PC-3 (cell line): ENCODE data around the gene TIPRL. TPM values are rescaled to one million over a fixed set of nuclear protein-coding genes. Genes with fewer than 3 reads are reported as not detected.

Source experiments
- ATAC-seq: fragments of 200-7000 bp; cut with Tn5 transposase; 2 replicates; pipeline ENCODE4 v1.9.1; 2020; ENCODE audit warnings: mild to moderate bottlenecking, moderate library complexity
- BruUV-seq: library from RNA; stranded (reverse); fragments of 400-500 nt; replicated peaks from 2 replicates; lab custom pipeline; 2021; lab: Mats Ljungman, UMichigan
- CTCF ChIA-PET: fragments of 300-600 bp; sonication (Branson Sonifier 250); formaldehyde crosslinking; loops from one replicate; lab custom pipeline; 2022; ENCODE audit warnings: antibody characterized with exemption; lab: Charles Lee
- POLR2A ChIA-PET: fragments of 300-600 bp; sonication (Branson Sonifier 250); formaldehyde crosslinking; loops from one replicate; lab custom pipeline; 2022; ENCODE audit warnings: antibody characterized with exemption; ENCODE audit not compliant: unreplicated experiment; lab: Charles Lee
- DNase-seq: peaks from one replicate; pipeline ENCODE4 v3.0.0-alpha.2; 2015
- H2AFZ ChIP-seq: fragments of 300-600 bp; sonication (generic); 2 replicates; pipeline ENCODE4 v1.6.0; 2016; ENCODE audit warnings: antibody characterized with exemption, low read length
- H3F3A ChIP-seq: fragments of 300-600 bp; sonication (generic); one replicate; pipeline ENCODE4 v1.6.0; 2017; ENCODE audit warnings: antibody characterized with exemption, low read length, control low read depth, mild to moderate bottlenecking; ENCODE audit not compliant: unreplicated experiment
- H3K27ac ChIP-seq: fragments of 300-600 bp; sonication (generic); 2 replicates; pipeline ENCODE4 v1.5.1; 2016; ENCODE audit warnings: mild to moderate bottlenecking, low read length
- H3K27me3 ChIP-seq: fragments of 300-600 bp; sonication (generic); 2 replicates; pipeline ENCODE4 v1.6.1; 2016; ENCODE audit warnings: low read length, mixed read lengths
- H3K36me3 ChIP-seq: fragments of 300-600 bp; sonication (generic); 2 replicates; pipeline ENCODE4 v1.6.1; 2016; ENCODE audit warnings: low read depth, mixed run types, low read length, mixed read lengths
- H3K4me1 ChIP-seq: fragments of 300-600 bp; sonication (generic); 2 replicates; pipeline ENCODE4 v1.5.1; 2016; ENCODE audit warnings: low read length; ENCODE audit not compliant: insufficient read depth
- H3K4me2 ChIP-seq: fragments of 300-600 bp; sonication (generic); 2 replicates; pipeline ENCODE4 v1.6.0; 2016; ENCODE audit warnings: low read length
- H3K4me3 ChIP-seq: fragments of 300-600 bp; sonication (generic); 2 replicates; pipeline ENCODE4 v1.5.1; 2016; ENCODE audit warnings: mild to moderate bottlenecking, low read length, mixed read lengths
- H3K79me2 ChIP-seq: fragments of 300-600 bp; sonication (generic); 2 replicates; pipeline ENCODE4 v1.6.1; 2017; ENCODE audit warnings: low read length, mixed read lengths
- H3K9ac ChIP-seq: fragments of 300-600 bp; sonication (generic); 2 replicates; pipeline ENCODE4 v1.6.0; 2016; ENCODE audit warnings: mild to moderate bottlenecking, low read length
- H3K9me2 ChIP-seq: fragments of 300-600 bp; sonication (generic); replicated peaks from 2 replicates; pipeline ENCODE4 v1.6.1; 2016; ENCODE audit warnings: mixed run types, low read length, mixed read lengths
- H3K9me3 ChIP-seq: fragments of 300-600 bp; sonication (generic); 2 replicates; pipeline ENCODE4 v1.6.1; 2016; ENCODE audit warnings: low read length, mixed read lengths
- H4K20me1 ChIP-seq: fragments of 300-600 bp; sonication (generic); 2 replicates; pipeline ENCODE4 v1.6.1; 2016; ENCODE audit warnings: low read length, mixed read lengths
- EZH2 ChIP-seq: fragments of 300-600 bp; sonication (generic); IDR thresholded peaks from one replicate; pipeline ENCODE4 v1.6.1; 2017; ENCODE audit warnings: antibody characterized with exemption, mild to moderate bottlenecking, low read length; ENCODE audit not compliant: unreplicated experiment
- EZH2phosphoT487 ChIP-seq: fragments of 300-600 bp; sonication (generic); IDR thresholded peaks from 2 replicates; pipeline ENCODE4 v1.6.1; 2018; ENCODE audit warnings: mild to moderate bottlenecking, antibody characterized with exemption, low read length, borderline replicate concordance
- intact Hi-C: fragments of 100-400 bp; cut with micrococcal nuclease; formaldehyde crosslinking; loops from 2 replicates; pipeline ENCODE4 v1.9.0; 2023
- total RNA-seq: library from RNA; depleted of rRNA; stranded (reverse); fragments of >200 nt; gene quantifications from 2 replicates; pipeline ENCODE4 v1.2.3, GENCODE V29; 2014
- TF ChIP-seq, protein P1 (sequence below): fragments of 300-600 bp; sonication (generic); conservative IDR thresholded peaks from 2 replicates; pipeline ENCODE4 v1.5.1; 2017; ENCODE audit warnings: antibody characterized with exemption, low read depth, mild to moderate bottlenecking, low read length

TIPRL gene
- total RNA-seq, 1 experiment from 2014 or later, result 50.1 TPM

- Histone ChIP-seq H3K4me2 (no peak overlapping the region), H3K9me3 (no peaks in the 10 kb centered on the region), H3K4me3 (no peak overlapping the region), H3K79me2 (peaks cover 5% of the 10 kb centered on the region), H3K9ac (no peak overlapping the region), H3K27me3 (no peaks in the 10 kb centered on the region), H3K36me3 (no peaks in the 10 kb centered on the region), H3K4me1 (peaks cover 18% of the 10 kb centered on the region), H4K20me1 (no peaks in the 10 kb centered on the region), H2AFZ (no peak overlapping the region), H3K9me2 (no peaks in the 10 kb centered on the region), H3K27ac (no peak overlapping the region), H3F3A (peaks cover 7% of the 10 kb centered on the region)
- TF ChIP-seq, protein P1, sequence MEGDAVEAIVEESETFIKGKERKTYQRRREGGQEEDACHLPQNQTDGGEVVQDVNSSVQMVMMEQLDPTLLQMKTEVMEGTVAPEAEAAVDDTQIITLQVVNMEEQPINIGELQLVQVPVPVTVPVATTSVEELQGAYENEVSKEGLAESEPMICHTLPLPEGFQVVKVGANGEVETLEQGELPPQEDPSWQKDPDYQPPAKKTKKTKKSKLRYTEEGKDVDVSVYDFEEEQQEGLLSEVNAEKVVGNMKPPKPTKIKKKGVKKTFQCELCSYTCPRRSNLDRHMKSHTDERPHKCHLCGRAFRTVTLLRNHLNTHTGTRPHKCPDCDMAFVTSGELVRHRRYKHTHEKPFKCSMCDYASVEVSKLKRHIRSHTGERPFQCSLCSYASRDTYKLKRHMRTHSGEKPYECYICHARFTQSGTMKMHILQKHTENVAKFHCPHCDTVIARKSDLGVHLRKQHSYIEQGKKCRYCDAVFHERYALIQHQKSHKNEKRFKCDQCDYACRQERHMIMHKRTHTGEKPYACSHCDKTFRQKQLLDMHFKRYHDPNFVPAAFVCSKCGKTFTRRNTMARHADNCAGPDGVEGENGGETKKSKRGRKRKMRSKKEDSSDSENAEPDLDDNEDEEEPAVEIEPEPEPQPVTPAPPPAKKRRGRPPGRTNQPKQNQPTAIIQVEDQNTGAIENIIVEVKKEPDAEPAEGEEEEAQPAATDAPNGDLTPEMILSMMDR, result no peak
- TF ChIP-seq EZH2phosphoT487 (no peak), EZH2 (no peak)
- intact Hi-C loops, result no loop called here
- no TSS peak for BruUV-seq
- ATAC-seq, result no peak
- DNase-seq, result no peak
- CTCF ChIA-PET, result no interaction called here
- POLR2A ChIA-PET, result no interaction called here
These were observed 42.5 kb downstream of the TIPRL start for GRCh38 chr1:168221275-168221674.

DNA sequence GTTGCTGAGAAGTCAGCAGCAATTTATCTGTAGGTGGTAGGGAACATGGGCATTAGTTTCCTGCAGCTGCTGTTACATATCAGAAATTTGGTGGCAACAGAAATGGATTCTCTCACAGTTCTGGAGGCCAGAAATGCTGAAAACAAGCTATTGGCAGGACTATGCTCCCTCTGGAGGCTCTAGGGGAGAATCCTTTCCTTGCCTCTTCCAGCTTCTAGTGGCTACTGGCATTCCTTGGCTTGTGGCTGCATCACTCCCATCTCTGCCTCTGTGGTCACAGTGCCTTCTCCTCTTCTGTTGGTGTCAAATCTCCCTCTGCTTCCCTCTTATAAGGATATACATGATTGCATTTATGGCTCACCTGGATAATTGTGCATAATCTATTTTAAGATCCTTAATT lies 44.5 kb downstream of the TIPRL start:
- no peak overlapping the region for H3K9ac ChIP-seq
- TF ChIP-seq EZH2 (no peak), EZH2phosphoT487 (no peak)
- TF ChIP-seq, protein P1, result no peak
- no TSS peak for BruUV-seq
- no peak for DNase-seq
- ChIA-PET POLR2A (interaction anchor here (0.6 kb wide), 1 partner anchor 36 kb away, joined by 3 read pairs; no protein-coding TSS in a partner anchor), CTCF (no interaction called here)
- H3K4me2 ChIP-seq, result no peak overlapping the region
- peaks cover 25% of the 10 kb centered on the region for H3K79me2 ChIP-seq
- no peak overlapping the region for H3K4me3 ChIP-seq
- H4K20me1 ChIP-seq, result peaks cover 6% of the 10 kb centered on the region; the same call in 1 of the 2 replicates
- no peaks in the 10 kb centered on the region for H3K27me3 ChIP-seq
- H3K36me3 ChIP-seq, result no peaks in the 10 kb centered on the region
- H2AFZ ChIP-seq, result no peak overlapping the region
- H3K9me2 ChIP-seq, result no peaks in the 10 kb centered on the region
- peaks cover 32% of the 10 kb centered on the region for H3K4me1 ChIP-seq
- H3K27ac ChIP-seq, result no peak overlapping the region
- no peak for ATAC-seq
- H3F3A ChIP-seq, result peaks cover 7% of the 10 kb centered on the region
- intact Hi-C loops, result no loop called here
- H3K9me3 ChIP-seq, result no peaks in the 10 kb centered on the region

DNA sequence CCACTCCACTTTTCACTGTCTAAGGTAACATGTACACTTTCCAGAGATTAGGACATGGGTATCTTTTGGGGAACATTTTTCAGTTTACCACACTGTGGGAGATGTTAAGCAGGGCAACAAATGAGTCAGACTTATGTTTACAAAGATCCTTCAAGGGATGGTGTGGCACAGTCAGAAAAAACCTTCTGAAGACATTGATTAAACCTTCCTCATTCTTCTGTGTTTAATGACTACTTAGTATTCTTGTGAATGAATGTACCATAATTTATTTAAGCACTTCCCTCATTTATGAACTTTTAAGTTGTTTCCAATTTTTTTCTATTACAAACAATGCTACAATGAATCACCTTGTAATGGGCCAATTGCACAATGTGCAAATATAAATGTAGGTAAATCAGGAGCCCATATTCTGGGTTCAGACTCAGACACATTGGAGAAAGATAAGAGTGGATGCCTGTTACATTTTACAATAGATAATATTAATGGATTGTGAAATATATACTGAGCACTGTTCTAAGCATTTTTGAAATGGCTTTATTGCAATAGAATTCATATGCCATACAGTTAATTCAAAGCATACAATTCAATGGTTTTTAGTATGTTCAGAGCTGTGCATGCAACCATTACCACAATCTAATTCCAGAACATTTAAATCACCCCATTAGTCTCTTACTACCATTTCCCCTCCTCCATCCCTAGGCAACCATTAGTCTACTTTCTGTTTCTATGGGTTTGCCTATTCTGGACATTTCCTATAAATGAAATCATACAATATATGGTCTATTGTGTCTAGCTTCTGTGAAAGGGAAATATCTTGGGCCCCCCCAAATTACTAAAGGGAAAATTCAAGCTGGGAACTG lies 45.1 kb downstream of the TIPRL start:
- CTCF ChIA-PET, result no interaction called here
- Histone ChIP-seq H3K4me2 (peak overlapping the region; percentile 8), H3K79me2 (peaks cover 31% of the 10 kb centered on the region), H3K9me2 (no peaks in the 10 kb centered on the region), H3K27me3 (no peaks in the 10 kb centered on the region), H2AFZ (no peak overlapping the region), H3K9me3 (no peaks in the 10 kb centered on the region), H3F3A (peaks cover 7% of the 10 kb centered on the region), H3K9ac (no peak overlapping the region), H3K27ac (no peak overlapping the region), H3K36me3 (peaks cover under 1% of the 10 kb centered on the region; the same call in 1 of the 2 replicates), H4K20me1 (peaks cover 6% of the 10 kb centered on the region; the same call in 1 of the 2 replicates), H3K4me3 (no peak overlapping the region), H3K4me1 (peaks cover 38% of the 10 kb centered on the region)
- ATAC-seq (no peak), DNase-seq (peak; percentile 31)
- intact Hi-C loops, result no loop called here
- TF ChIP-seq, protein P1, result no peak
- TF ChIP-seq EZH2 (no peak), EZH2phosphoT487 (no peak)
- BruUV-seq, result no TSS peak
- POLR2A ChIA-PET, result no interaction called here
